HAP-1 (cell line): Measurements from ENCODE around the gene DSTN.

Experiments used
- DNase-seq, 2 experiments: peaks; one replicate each; pipeline ENCODE4 v3.0.0-alpha.2; 2016 to 2020; ENCODE audit warnings: low spot score in 2 of 2
- H3K27me3 ChIP-seq: fragments of 250-450 bp; sonication (Bioruptor Pico); 2 replicates; pipeline ENCODE4 v1.5.1; 2020; ENCODE audit warnings: low read depth, mild to moderate bottlenecking, moderate library complexity
- H3K36me3 ChIP-seq: fragments of 250-450 bp; sonication (Bioruptor Pico); replicated peaks from 2 replicates; pipeline ENCODE4 v1.5.1; 2020; ENCODE audit warnings: mild to moderate bottlenecking
- H3K4me1 ChIP-seq: fragments of 250-450 bp; sonication (Bioruptor Pico); 2 replicates; pipeline ENCODE4 v1.5.1; 2020; ENCODE audit warnings: mild to moderate bottlenecking
- H3K4me3 ChIP-seq: fragments of 250-450 bp; sonication (Bioruptor Pico); 2 replicates; pipeline ENCODE4 v1.5.1; 2020; ENCODE audit warnings: mild to moderate bottlenecking, moderate library complexity
- H3K9me3 ChIP-seq: fragments of 250-450 bp; sonication (Bioruptor Pico); 2 replicates; pipeline ENCODE4 v1.5.1; 2020; ENCODE audit warnings: mild to moderate bottlenecking, moderate library complexity
- in situ Hi-C: fragments of 300-500 bp; cut with MboI; formaldehyde crosslinking; loops from 3 replicates; pipeline ENCODE4 v1.14.3; 2020; ENCODE audit warnings: low sequenced_read_pairs, inconsistent platforms, mixed read lengths

DSTN gene

DNA sequence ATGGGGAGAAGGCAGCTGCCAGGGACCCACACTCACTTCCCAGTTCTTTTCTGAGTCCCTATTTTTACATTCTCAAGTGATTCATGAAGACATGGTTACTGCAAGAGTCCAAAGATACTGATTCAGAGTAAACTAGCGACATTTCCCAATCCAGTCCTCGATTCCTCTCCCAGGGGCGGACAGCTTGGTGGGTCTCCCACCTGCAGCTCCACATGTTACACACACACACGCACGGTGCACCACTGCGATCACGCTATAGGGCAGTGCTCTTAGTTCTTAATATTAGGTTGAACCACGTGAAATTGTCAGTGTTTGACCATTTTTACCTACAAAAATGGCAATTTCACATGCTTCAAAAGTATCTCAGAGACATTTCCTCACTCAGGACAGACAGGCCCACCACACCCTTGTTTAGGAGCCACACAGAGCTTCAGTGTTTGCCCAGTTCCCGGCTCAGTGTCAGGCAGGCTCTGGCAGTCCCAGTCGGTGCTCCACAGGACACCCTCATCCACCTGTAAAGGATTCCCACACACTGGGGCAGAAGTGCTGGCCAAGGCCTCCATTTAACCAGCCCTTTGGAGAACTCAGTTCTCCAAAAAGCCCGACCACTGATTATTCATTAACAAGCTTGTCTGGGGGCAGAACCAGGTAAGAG, 60.4 kb downstream of the DSTN start:
- H3K4me3 ChIP-seq: no peak overlapping the region
- in situ Hi-C loops: no loop called here
- no peaks in the 10 kb centered on the region for H3K9me3 ChIP-seq
- H3K36me3 ChIP-seq: peaks cover 50% of the 10 kb centered on the region
- no peaks in the 10 kb centered on the region for H3K4me1 ChIP-seq
- no peaks in the 10 kb centered on the region for H3K27me3 ChIP-seq
- no peak for DNase-seq

DNA sequence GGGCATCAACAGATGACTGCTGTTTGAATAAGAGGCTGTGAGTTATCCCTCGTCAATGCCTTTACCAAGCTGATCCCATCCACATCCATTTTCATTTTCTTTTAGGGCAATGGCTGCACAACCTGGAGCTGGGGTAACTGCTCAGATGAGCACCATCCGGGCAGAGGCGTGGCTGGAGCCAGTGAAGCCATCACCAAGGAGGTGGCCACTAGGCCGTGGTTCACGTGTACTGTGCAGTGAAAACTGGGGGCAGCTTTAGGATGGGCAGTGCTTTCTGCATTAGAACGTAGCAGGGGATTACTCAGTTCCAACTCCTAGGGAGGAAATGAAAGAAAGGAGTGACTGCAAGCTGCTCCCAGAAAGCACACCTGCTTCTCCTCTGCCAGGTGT, 60.9 kb downstream of the DSTN start:
- Histone ChIP-seq H3K27me3 (no peaks in the 10 kb centered on the region), H3K36me3 (peaks cover 53% of the 10 kb centered on the region), H3K9me3 (no peaks in the 10 kb centered on the region), H3K4me1 (no peaks in the 10 kb centered on the region), H3K4me3 (no peak overlapping the region)
- no peak for DNase-seq
- in situ Hi-C loops: no loop called here

DNA sequence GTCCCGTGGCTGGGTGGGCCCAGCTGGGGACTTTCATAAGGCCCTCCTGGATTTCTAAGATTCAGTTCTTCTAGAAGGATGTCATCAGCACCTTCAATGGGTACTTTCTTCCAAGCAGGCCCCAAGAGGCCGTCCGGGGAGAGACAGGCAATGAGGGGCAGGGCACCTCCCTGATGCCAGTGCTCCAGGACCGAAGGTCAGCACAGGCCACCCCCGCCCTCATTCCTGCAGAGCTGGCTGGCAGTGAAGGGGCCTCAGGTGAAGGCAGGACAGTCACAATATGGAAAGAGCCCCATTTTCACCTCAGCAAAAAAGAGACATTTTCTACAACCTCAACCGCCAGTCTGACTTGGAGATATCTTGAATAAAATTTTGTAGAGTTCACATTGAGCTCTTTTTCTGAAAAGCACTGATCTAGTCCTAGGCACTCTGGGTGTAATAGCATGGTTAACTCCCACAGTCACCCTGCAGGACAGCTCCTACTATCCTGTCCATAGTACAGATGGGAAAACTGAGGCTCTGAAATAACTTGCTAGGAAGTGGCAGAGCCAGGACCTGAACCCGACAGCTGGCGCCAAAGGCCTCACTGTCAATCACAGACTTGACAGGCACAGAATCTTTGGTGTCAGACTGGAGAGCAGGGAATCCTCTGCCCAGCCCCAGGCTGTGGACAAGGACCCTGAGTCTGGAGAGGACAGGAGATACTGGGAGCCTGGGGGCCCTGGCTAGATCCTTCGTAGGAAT, 61.9 kb downstream of the DSTN start:
- DNase-seq: no peak
- Histone ChIP-seq H3K36me3 (peaks cover 56% of the 10 kb centered on the region), H3K9me3 (no peaks in the 10 kb centered on the region), H3K4me3 (no peak overlapping the region), H3K4me1 (no peaks in the 10 kb centered on the region), H3K27me3 (no peaks in the 10 kb centered on the region)
- in situ Hi-C loops: no loop called here

DNA sequence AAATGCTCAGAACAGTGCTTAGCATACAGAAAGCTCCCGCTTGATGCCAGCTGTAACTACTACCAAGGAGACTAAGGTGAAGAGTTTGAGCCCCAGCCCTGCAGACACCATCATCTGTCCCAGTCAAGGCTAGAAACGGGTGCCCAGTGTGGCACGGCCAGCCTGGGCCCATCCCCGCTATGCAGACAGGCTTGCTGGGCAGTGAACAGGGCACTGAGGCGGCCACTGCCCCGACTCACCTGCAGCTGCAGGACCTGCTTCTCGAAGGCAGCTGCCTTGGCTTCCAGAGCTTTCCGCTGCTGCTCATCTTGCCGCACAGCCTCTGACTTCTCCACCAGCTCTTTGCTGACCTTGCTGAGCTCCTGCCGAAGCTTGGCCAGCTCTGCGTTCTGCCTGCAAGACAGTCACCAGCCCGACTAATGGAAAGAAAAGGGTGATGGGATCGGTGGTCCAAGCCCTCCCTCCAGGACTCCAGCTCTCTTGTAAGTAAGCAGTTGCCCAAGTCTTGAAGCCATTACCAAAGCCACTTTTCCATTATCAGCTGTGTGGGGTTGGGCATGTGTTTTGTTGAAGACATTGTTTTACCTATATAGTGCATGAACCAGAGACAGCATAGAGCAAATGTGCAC, 63.5 kb downstream of the DSTN start:
- DNase-seq: no peak
- Histone ChIP-seq H3K4me1 (no peaks in the 10 kb centered on the region), H3K27me3 (no peaks in the 10 kb centered on the region), H3K36me3 (peaks cover 53% of the 10 kb centered on the region), H3K9me3 (no peaks in the 10 kb centered on the region), H3K4me3 (no peak overlapping the region)
- in situ Hi-C loops: no loop called here

DNA sequence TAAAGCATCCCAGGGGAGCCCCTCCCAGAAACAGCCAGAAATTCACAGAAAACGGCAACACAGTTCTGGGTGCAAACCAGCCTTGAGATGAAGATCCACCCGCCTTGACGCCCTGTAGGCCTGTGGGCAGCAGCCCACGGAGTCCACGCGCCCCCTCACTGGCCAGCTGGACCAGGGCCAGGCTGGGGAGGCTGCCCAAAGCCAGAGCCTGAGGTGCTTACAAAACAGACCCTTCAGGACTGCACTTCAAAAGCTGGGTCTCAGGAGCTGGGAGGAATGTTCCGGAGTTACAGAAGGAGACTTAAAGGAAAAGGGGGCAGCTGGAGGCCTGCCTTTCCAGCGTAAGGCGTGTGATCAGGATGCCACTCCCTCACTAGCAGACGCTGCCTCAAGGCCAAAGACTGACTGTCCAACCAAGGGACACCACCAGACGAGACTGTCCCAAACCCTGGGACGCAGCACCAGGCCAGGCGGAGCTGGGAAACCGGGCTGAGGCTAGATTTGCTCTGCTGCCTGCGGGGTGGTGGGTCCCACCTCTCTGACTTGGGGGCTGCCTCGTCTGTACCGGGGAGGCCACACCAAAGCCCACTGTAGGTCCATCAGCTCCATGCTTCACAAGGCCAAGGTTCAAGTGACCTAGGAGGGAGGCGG, 64.1 kb downstream of the DSTN start:
- Histone ChIP-seq H3K4me3 (no peak overlapping the region), H3K27me3 (no peaks in the 10 kb centered on the region), H3K9me3 (no peaks in the 10 kb centered on the region), H3K36me3 (peaks cover 53% of the 10 kb centered on the region), H3K4me1 (no peaks in the 10 kb centered on the region)
- no peak for DNase-seq
- in situ Hi-C loops: no loop called here

DNA sequence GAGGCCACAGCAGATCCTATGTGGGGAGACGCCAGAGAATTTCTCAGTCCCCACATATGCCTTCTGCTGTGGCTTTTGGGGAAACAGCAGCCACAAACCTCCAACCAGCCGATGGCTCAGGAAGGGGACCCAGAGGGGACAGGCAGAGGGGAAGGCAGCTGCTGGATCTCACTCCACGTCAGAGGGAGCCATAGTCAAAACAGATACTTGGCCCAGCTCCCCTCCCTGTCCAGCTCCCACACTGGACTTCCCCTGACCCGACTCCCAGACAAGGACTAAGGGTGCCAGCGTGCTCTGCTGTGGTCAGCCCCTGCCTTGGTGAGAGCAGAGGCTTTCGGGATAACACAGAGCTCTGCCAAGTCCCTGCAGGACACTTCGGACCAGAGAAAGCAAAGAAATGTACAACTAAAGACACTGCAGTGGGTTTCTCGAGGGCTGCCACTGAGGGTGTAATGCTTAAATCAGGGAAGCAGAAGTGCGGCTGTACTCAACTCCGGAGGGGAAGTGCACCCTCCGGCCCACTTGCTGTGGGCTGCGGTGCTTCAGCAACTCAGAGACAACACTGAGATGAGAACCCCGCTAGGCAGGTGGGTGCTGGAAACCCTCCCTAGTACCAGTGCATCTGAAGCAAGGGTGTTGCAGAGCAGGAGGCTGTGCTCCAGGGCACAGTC, 64.9 kb downstream of the DSTN start:
- Histone ChIP-seq H3K4me3 (no peak overlapping the region), H3K9me3 (no peaks in the 10 kb centered on the region), H3K27me3 (no peaks in the 10 kb centered on the region), H3K36me3 (peaks cover 53% of the 10 kb centered on the region), H3K4me1 (no peaks in the 10 kb centered on the region)
- in situ Hi-C loops: no loop called here
- no peak for DNase-seq

DNA sequence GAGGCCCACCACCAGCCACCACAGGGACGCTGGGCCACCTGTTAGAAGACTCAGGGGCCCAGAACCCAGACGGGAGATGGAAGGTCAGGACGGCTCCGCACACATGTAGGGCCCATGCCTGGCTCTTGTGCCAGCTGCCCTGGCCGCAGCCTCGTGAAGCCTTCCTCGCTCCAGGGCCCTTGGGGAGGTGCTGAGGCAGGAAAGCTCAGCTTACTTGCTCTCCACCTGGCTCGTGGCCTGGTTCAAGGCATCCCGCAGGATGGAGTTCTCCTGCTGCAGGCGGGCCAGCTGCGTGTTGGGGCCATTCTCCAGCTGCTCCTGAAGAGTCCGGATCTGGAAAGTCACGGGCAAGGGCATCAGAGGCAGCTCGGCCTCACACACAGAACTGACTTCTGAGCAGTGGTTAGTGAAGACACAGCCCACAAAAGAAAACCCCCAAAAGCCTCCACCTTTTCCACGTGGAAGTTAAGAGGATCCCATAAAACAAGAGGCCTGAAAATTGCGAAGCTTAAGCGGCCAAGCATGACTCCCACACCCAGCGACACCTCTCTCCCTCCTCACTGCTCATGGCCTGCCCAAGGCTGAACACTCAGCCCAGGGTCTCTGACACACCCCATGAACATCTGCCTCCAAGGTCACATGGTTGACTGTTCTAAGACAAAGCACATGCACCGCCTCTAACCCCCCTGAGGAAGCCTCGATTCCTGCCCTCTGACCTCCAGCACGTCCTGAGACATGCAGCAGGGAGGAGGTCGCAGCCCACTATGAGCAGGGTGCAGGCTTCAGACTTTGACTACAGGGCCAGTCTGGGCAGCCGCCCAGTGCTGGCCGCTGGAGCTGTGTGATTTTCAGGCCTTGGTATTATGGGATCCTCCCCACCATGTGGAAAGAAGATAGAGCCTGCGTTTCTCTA, 65.7 kb downstream of the DSTN start:
- Histone ChIP-seq H3K4me1 (no peaks in the 10 kb centered on the region), H3K36me3 (peaks cover 52% of the 10 kb centered on the region), H3K9me3 (no peaks in the 10 kb centered on the region), H3K27me3 (no peaks in the 10 kb centered on the region), H3K4me3 (no peak overlapping the region)
- in situ Hi-C loops: no loop called here
- no peak for DNase-seq

DNA sequence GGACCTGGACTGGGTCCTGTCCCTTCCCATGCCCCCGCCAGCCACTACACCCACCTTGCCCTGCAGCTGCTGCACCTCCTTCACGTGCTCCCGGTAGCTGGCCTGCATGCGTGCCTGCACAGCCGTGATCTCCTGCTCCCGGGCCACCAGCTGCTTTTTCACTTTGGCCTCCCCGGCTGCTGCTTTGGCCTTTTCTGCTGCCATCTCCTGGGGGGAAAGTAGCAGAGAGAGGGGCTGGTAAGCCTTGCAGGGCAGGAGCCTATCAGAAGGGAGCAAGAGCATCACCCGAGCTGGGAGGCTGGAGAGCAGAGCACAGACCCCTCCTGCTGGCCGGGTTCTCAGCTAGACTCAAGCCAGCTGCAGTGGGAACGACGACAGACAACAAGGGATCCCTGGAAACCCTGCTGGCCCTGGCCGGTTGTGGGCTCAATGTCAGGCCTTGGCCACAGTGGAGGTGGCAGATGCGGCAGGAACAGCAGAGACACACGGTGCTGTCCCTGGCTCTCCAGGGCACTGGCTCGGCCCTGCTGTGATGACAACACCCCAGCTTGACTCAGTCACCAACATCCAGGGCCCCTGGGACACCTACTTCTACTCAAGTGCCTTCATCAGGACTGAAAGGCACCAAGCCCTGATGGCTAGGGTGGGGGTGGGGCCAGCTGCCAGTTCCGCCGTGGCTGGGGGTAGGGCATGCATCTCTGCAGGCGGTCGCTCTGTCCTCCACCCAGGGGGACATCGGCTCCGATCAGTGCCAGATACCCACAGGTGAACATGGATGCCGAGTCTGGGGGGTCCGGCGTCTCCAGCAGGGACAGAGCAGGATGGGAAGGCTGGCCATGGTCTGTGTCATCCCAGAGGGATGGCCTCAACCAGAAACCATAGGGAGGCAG, 66.9 kb downstream of the DSTN start:
- Histone ChIP-seq H3K27me3 (no peaks in the 10 kb centered on the region), H3K9me3 (no peaks in the 10 kb centered on the region), H3K4me3 (no peak overlapping the region), H3K36me3 (peaks cover 46% of the 10 kb centered on the region), H3K4me1 (no peaks in the 10 kb centered on the region)
- DNase-seq: no peak
- in situ Hi-C loops: no loop called here

DNA sequence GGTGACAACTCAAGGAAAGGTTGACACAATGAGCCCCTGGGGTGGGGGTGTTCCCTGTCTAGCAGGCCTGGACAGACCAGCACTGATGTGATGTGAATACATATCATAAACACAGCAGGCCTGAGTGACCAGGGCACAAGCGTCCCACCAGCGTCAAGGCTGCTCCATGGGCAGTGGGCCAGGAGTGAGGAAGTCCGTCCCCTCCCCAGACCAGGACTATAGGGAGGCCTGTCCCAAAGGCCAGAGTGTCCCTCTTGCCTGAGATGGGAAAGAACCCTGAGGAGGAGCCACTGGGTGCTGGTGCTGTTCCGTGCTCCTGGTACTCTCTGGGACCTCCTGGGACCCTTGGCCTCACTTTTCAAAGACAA, 67.5 kb downstream of the DSTN start:
- Histone ChIP-seq H3K27me3 (no peaks in the 10 kb centered on the region), H3K36me3 (peaks cover 46% of the 10 kb centered on the region), H3K9me3 (no peaks in the 10 kb centered on the region), H3K4me1 (no peaks in the 10 kb centered on the region), H3K4me3 (no peak overlapping the region)
- in situ Hi-C loops: no loop called here
- no peak for DNase-seq

DNA sequence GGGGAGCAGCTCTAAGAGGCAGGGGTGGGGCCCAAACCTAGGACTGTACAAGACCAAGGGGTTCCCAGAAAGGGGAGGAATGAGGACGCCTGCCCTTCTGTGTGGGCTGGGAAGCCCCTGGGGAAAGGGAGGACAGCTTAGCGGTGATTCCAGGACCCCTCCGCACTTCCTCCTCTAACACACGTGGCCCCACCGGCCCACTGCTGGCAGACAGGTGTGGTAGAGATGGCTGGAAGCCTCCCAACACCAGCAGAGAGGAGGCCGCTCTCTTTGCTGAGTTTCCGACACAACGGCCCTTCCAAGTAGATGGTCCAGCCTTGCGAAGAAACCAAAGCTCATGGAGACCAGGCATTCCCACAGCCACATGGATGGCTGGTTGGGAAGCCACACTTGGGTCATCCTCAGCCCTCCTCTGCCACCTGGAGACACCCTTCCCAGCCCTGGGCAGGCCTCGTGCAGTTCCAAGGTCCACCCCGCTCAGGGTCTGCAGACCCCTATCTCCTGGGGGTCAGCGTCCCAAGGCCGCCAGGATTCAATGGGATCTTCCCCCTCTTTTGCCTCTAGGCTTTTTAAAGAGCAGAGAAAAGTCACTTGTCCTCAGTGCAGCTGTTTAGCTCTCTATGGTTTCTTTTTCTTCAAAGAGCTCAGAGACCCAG, 68.2 kb downstream of the DSTN start:
- no peak for DNase-seq
- Histone ChIP-seq H3K27me3 (no peaks in the 10 kb centered on the region), H3K36me3 (peaks cover 43% of the 10 kb centered on the region), H3K9me3 (no peaks in the 10 kb centered on the region), H3K4me3 (no peak overlapping the region), H3K4me1 (no peaks in the 10 kb centered on the region)
- in situ Hi-C loops: no loop called here

DNA sequence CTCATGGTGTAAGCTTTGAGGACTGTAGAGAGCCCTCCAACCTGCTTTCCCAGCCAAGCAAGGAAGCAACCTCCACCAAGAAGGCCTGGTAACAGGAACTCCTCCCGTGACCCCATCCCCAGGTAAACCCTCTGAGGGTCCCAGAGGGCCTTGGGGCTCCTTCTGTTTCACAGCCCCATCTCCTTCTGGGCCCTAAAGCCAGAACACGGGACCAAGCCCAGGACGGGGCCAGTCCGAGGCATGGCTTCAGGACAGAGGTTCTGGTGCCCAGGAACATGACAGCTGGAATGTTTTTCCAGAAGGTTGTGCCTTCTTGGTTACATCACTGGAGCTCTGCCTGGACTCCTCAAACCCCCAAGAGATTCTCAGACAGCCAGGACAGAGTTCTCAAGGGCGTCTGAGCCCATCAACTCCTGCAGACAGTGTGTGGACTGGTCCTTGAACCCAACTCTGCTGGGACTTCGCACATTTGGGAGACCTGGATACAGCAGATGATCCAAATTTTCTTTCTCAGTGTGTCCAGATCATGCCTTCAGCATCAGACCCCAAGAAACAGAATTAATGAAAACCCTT, 69.0 kb downstream of the DSTN start:
- Histone ChIP-seq H3K36me3 (peaks cover 35% of the 10 kb centered on the region), H3K27me3 (no peaks in the 10 kb centered on the region), H3K9me3 (no peaks in the 10 kb centered on the region), H3K4me3 (no peak overlapping the region), H3K4me1 (no peaks in the 10 kb centered on the region)
- DNase-seq: no peak
- in situ Hi-C loops: no loop called here
